Eye (tissue), 1 donor: ENCODE data around the gene BNIP5.
A peak's percentile ranks its signal among the peaks of the same experiment; 100 is the strongest.
"Not testable (repeated sequence)": the region's sequence is repeated elsewhere in the genome, so short reads cannot be mapped to it uniquely, and the experiment has no call there.

Source experiments
- DNase-seq: peaks from one replicate; pipeline ENCODE4 v3.0.0-alpha.2; 2015

The BNIP5 gene

DNA sequence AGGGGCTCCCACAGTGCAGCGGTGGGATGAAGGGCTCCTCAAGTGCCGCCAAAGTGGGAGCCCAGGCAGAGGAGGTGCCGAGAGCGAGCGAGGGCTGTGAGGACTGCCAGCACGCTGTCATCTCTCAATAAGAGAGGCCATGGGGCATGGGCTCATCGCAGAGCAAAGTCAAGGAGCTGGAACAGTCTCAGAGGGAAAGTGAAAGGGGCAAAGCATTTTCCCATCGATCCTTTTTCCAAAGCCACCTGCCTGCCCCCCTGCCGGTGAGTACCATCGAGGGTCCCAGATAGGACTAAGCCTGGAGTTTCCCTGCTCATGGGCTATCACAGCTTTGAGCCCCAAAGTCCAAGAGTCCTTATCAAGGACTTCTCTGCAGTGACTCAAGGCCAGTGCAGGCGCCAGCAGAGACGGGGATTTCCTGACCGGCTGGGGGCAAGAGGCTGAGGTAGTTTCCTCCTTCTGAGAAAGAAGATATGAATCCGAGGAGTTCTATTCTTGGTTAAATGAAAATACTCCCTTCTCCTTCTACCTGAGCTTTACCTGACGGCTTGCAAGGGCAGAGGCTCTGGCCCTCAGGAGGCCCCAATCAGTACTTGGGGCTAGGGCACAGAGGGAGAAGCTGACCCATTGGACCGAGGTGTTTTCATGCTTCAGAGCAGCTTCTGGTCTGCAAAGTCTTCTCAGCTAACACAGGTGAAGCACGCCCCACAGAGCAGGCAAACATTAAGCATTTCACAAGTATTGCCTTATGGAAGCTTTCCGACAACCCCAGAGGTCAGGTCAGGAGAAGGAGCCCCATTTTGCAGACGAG lies 28.2 kb upstream of the BNIP5 start:
- no peak for DNase-seq

DNA sequence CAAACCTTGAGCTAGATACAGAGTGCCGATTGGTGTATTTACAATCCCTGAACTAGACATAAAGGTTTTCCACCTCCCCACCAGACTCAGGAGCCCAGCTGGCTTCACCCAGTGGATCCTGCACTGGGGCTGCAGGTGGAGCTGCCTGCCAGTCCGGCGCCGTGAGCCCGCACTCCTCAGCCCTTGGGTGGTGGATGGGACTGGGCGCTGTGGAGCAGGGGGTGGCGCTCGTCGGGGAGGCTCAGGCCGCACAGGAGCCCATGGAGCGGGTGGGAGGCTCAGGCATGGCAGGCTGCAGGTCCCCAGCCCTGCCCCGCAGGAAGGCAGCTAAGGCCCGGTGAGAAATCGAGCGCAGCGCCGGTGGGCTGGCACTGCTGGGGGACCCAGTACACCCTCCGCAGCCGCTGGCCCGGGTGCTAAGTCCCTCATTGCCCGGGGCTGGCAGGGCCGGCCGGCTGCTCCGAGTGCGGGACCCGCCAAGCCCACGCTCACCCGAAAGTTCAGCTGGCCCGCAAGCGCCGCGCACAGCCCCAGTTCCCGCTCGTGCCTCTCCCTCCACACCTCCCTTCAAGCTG lies 27.5 kb upstream of the BNIP5 start:
- DNase-seq, result not testable (repeated sequence)

DNA sequence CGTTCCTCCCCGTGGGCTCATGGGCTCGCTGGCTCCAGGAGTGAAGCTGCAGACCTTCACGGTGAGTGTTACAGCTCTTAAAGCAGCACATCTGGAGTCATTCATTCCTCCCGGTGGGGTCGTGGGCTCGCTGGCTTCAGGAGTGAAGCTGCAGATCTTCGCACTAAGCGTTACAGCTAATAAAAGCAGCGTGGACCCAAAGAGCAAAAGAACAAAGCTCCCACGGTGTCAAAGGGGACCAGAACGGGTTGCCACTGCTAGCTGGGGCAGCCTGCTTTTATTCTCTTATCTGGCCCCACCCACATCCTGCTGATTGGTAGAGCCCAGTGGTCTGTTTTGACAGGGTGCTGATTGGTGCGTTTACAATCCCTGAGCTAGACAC lies 26.7 kb upstream of the BNIP5 start:
- DNase-seq, result not testable (repeated sequence)

DNA sequence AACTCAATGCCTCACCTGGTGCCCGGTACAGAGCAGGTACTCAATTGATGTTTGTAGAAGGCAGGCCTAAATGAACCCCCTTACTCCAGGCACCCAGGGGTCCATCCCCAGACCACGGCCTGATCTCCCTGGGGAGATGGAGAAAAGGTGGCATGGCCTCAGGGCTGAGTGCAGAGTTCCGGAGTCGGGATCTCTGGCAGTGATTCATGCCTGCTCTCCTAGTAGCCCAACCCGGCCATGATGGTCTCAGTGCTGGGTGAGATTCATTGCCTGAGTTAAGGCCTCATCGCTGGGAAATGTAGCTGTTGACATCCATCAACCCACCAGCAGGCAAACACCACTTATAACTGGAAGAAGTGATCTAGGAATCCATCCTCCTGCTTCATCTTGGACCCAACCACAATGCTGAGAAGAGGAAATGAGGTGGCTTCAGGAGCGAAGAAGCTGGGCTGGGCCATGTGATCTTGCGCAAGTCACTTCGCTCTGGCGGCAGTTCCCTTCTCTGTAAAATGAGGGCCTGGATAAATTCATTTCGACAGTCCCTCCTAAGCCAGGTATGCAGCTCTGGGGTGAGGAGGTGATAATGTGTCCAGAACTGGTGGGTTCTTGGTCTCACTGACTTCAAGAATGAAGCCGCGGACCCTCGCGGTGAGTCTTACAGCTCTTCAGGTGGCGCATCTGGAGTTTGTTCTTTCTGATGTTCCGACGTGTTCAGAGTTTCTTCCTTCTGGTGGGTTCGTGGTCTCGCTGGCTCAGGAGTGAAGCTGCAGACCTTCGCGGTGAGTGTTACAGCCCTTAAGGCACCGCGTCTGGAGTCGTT lies 26.1 kb upstream of the BNIP5 start:
- DNase-seq, result no peak

DNA sequence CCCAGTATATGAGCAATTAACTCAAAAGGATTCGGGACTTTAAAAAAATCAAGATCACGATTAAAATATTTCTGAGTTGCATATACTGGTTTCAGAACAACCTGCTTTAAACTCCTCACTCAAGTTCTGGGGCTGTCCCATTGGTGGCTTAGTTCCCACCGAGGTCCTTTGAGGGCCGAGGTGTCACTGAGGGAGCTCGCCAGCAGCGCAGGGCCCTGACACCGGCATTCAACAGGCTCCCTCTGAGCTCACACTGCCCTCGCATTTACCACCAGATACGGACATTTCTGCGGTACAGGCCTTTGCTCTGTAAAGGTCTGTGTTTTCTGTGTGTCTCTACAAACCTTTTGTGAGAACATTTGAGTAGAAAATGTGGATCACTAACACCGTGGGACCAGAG lies 24.4 kb upstream of the BNIP5 start:
- DNase-seq, result no peak

DNA sequence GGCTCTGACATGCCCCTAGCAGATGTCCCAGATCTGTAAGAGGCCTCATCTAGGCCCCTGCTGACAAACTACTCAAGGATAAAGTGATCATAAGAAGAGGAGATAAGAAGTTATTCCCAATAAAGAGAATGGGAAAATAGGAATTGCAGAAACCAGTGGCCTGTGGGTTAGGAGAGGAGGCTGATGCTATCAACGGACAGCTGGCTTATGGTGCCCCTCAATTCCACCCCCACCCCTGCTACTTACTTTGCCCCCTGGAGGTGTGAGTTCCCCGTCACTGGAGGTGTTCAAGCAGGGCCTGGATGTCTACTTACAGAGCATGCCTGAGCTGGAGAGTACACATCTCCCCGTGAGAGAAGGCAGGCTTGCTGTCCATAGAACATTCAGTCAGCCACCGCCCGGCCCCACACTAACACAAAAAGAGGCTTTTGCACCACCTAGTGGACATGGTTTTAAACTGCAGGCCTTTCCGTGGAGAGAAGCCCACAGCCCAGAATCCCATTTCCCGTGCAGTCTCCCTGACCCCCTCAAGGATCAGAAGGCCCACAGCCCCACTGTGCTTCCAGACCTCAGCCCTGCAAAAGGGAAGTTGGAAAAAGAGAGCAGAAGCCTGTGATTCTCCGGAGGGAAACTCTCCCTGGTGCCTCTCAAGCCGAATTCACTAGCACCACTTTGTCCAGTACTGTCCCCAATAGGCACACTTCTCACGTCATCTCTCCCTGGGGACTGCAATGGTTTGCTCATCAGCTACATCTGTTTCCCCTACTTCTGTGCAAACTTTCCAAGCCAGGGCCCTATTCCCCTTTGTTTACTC lies 23.8 kb upstream of the BNIP5 start:
- DNase-seq, result peak; percentile 96

DNA sequence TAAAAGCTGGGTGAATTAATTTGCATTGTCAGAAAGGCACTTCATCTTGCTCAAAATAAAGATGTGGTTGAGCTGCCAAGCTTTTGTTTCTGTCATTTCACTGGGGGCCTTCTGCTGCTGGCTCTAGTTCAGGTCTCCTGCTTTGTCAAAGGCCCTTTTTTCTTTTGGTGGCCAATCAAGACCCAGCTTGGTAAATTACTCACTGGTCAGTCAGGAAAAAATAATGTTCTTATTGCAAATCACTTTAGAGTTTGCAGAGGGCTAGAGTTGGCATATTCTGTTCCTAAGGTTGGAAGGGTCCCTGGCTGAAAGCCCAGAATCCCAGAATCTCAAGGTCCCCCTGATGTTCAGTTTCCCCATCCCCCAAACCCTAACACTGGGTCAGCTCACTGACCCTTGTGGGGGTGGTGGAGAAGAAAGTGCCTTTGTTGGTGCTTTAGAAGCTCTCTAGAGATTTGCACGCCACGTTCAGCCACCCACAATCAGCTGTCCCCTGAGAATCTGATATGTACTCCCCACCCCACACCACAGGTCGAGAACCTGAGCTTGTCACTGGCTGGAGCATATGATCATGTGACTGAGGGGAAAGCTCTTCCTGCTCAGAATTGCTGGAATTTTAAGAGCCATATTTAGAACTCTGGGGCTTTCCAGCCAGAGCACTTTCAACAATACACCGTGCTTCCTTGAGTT lies 21.7 kb upstream of the BNIP5 start:
- DNase-seq, result peak; percentile 81

DNA sequence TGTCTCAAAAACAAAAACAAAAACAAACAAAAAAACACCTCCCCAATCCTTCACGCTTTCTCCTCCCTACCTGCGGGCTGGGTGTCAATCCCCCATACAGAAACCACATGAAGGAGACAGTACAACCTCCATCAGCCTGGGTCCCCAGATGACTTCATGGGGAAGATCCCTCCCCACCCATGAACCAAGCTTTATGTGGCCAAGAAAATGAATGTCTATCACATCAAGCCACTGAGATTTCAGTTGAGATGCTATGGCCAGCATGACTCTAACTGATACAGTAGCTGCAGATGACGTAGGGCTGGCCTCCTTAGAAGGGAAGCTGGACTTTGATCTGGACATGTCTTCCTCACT lies 21.2 kb upstream of the BNIP5 start:
- no peak for DNase-seq

DNA sequence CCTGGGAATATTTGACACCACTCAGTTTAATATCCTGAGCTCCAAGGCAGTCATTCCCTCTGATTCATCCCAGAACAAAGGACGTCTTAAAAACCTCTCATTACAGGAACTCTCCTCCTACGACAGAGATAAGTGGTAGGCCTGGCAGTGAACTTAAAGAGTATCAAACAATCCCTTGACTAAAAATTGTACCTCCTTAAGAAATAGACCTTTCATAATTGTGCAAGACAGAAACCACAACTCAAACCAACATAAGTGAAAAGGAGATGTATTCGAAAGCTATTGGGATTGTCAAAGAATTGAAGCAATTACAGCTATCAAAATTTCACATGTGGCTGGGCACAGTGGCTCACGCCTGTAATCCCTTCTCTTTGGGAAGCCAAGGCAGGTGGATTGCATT lies 19.1 kb upstream of the BNIP5 start:
- no peak for DNase-seq

DNA sequence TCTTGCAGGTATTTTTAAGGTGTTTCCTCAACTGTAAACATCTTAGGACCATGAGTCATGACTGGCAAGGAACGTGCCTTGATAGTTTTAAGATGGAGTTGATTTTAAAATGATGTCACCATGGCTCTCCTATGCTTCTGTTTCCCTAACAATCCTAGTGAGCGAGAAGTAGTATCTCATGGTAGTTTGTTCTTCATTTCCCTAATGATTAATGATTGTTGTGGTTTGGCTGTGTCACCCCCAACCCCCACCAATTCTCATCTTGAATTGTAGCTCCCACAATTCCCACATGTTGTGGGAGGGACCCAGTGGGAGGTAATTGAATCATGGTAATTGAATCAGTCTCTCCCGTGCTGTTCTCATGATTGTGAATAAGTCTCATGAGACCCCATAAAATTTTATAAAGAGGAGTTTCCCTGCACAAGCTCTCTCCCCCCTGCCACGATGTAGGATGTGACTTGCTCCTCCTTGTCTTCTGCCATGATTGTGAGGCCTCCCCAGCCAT lies 16.8 kb upstream of the BNIP5 start:
- DNase-seq, result no peak

DNA sequence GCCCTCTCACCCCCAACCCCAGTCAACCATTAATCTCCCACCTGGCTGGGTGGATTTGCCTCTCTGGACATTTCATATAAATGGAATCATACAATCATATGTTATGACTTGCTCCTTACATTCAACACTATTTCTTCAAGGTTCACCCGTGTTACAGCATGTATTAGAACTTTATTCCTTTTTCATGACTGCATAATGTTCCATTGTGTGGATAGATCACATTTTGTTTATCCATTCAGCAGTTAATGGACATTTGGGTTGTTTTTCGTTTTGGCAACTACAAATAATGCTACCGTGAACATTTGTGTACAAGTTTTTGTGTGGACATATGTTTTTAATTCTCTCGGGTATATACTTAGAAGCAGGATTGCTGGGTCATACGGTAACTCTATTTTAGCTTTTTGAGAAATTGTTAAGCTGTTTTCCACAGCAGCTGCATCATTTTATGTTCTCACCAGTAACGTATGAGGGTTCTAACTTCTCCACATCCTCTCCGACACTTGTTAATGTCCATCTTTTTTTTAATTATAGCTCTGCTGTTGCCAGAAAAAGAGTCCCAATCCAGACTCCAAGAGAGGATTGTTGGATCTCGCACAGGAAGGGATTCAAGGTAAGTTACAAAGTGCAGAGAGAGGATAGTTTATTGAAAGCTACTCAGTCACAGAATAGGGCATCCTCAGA lies 15.9 kb upstream of the BNIP5 start:
- DNase-seq, result no peak

DNA sequence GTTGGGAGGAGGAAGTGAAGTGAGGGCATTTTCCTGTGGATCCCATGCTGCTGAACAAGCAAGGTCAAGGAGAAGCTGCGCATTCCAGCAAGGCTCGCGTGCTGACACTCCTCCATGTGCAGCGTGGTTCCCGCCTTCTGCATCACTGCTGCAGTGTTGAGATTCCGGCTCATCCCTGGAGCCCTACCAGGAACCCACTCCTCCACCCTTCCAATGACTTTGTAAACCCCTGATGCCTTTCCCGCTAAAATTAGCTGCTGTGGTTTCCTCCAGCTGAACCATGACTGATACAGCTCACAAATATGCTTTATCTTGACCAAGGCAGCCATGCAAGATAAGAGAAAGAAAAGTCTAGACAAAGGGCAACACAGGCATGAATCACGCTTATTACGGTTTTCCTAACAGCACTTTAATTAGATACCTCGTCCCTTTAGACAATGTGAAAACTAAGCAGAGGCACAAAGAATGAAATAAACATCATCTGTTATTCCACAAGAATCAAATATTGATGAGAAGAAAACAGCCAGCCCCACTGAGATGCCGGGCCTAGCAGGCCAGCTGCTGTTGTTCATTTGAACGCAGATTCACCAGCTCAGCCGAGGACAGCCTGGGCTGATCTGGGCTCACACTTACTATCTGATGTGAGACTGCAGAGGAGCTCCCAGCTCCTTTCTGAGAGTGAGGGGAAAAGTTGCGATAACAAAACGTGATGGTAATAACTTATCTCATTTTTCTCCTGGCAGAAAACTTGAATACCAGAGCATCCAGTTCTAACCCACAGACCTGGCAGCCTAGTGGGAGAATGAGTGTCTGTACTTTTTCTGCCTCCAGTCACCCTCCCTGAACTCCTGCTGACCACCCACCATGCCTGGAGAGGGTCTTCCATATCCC lies 14.2 kb upstream of the BNIP5 start:
- DNase-seq, result peak; percentile 58

DNA sequence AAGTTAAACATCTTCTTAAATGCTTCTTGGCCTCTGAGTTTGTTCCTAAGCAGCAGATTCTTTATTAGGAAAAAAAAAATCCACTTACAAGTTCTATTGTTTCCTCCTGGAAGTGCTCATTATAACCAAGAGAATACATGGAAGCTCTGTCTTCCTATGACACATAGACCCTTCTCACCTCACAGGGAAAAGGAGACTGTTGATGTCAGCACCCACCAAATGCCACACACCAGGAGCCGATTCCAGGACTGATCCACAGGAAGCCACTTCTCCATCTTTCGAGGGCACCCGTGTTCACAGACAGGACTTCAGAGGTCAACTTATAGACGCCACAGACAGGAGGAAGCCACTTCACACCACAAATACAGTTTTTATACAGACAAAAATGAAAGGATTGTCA lies 13.4 kb upstream of the BNIP5 start:
- no peak for DNase-seq

DNA sequence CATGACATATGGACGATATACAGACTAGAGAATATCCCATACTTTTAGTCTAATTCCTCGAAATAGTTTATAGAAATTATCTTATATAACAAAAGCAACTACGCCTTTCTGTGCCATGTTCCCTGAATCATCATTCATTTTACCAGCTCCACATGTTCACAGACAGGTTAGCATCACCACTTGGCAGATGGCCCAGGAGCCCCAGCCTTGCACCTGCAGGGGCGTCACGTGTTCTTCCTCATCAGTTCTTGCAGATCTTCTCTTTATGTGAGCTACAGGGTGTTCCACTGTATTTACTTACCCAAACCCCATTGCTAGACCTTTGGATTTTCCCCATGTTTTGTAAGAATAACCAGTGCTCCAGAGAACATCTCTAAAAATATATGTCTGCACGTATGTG lies 12.6 kb upstream of the BNIP5 start:
- no peak for DNase-seq

DNA sequence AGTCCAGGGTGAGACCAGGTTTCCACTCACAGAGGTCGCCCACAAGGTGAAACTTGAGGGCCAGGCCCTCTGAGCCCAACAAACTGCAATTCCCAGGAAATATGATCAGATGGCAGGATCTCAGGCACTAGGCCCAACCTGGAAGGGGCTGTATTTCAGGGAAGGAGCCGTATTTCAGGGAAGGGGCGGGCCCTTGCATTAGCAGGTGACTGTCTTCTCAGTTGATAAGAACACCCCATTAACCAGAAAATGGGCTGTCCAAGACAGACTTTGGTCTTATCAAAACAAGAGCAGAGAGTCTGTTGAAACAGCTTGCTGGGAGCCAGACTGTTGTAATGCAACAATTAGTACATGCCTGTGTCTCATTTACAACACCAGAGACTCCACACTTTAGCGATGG lies 10.9 kb upstream of the BNIP5 start:
- DNase-seq, result no peak

DNA sequence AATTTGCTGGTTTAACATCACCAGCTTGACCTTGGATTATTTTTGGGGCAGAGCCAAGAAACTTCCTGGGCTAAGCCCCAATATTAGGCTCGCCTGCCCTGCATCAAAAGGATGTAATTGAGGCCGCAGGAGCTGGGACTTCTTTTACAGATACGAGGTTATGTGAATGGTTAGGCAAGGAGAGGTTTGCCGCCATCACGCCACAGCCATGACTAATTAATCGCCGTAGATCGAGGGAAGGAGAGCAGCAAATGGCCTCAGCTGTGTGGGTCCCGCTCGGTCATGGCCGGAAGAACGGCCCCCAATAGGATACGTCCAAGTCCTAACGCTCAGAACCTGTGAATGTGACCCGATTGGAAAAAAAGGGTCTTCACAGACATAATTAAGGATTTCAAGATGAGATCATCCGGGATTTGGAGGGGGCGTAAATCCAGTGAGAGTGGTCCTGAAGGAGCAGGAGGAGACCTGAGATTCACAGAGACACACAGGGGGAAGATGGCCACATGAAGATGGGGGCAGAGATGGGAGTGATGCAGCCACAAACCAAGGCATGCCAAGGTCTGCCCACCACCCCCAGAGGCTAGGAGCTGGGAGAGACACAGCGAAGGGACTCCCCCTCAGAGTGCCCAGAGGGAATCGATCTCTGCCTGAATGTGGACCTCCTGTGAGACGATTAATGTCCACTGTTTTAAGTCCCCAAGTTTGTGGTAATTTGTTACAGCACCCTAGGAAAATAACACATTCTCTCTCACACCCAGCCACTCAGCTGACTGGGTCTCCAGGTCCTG lies 10.0 kb upstream of the BNIP5 start:
- no peak for DNase-seq

DNA sequence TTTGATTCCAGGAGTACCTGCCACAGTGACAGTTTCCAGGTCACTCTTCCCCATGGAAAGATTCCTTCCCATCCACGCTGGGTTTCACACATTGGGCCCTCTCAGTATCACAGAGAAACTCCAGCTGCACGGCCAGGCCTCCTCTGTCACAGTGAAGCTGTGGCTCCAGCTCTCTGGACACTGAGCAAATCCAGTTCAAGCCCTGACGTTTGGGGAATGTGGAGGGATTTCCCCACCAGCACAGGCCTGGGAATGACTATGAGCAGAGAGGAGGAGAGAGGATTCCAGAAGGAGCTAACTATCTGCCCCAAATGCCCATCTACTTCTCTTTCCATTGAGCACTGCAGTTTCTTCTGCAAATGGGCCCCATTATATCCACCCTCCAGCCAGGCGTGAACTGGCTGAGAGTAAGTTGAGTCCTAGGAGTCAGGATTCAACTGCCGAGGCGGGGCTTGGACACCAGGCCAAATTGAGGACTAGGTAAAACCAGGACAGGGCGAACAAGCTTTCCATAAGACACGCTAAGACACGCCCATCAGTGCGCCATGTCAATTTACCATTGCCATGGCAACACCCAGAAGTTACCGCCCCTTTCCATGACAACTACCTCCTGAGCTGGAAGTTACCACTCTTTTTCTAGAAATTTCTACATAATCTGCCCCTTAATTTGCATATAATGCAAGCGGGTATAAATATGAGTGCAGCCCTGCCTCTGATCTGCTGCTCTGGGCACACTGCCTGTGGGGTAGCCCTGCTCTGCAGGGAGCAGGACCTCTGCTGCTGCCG lies 9.2 kb upstream of the BNIP5 start:
- DNase-seq, result no peak

DNA sequence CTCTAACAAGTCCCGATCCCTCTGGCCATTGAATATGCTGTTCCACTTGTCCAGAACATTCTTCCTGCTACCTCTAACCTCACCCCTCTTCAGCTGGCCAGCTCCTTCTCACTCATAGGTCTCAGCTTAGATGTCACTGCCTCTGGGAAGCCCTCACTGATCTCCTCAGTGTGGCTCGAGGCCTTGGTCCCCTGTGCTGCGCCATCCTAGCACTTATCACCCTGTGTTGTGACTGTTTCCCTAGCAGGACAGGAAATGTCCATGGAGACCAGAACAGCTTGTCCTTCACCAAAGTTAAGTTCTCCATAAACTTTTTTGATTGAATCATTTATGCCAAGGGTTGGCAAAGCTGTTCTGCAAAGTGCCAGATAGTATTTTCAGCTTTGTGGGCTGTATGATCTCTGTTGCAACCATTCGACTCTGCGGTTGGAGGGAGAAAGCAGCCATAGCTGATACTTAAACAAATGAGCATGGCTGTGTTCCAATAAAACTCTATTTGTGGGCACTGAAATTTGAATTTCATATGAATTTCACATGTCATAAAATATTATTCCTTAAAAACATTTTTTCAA lies 6.5 kb upstream of the BNIP5 start:
- DNase-seq, result no peak
